Small intestine (tissue), 7 donors: ENCODE results near the gene OSBPL3. TPM values are rescaled to one million over a fixed set of nuclear protein-coding genes. Genes with fewer than 3 reads are reported as not detected.

Source experiments
- DNase-seq, 2 donors: peaks; one replicate each; pipeline versions ENCODE4 v3.0.0 to v3.0.0-alpha.2; 2013
- FAIRE-seq: peaks from 2 replicates; lab custom pipeline; 2012; peaks lifted over from hg19 to GRCh38; lab: Jason Lieb, UNC
- H3K27ac ChIP-seq, 3 donors: one replicate each; pipeline ENCODE4 v1.5.1; 2013; ENCODE audit warnings: low read length in 2 of 3, mild to moderate bottlenecking in 2 of 3, control low read depth in 1 of 3, inconsistent platforms in 1 of 3, low read depth in 1 of 3, moderate library complexity in 1 of 3
- H3K27me3 ChIP-seq, 3 donors: one replicate each; pipeline ENCODE4 v1.6.1; 2013; ENCODE audit warnings: low read length in 3 of 3, inconsistent platforms in 1 of 3; ENCODE audit not compliant: control insufficient read depth in 3 of 3, insufficient read depth in 3 of 3
- H3K36me3 ChIP-seq, 3 donors: one replicate each; pipeline ENCODE4 v1.6.1; 2013; ENCODE audit warnings: low read length in 3 of 3, inconsistent platforms in 1 of 3, low read depth in 1 of 3, mild to moderate bottlenecking in 1 of 3, moderate library complexity in 1 of 3; ENCODE audit not compliant: control insufficient read depth in 3 of 3, insufficient read depth in 2 of 3
- H3K4me1 ChIP-seq, 3 donors: one replicate each; pipeline ENCODE4 v1.6.1; 2013; ENCODE audit warnings: low read length in 2 of 3, inconsistent platforms in 1 of 3, low read depth in 1 of 3, mild to moderate bottlenecking in 1 of 3, moderate library complexity in 1 of 3; ENCODE audit not compliant: control insufficient read depth in 3 of 3, insufficient read depth in 2 of 3
- H3K4me3 ChIP-seq, 3 donors: one replicate each; pipeline ENCODE4 v1.5.1; 2013; ENCODE audit warnings: low read length in 3 of 3, control low read depth in 1 of 3, inconsistent platforms in 1 of 3, low read depth in 1 of 3, mild to moderate bottlenecking in 1 of 3, moderate library complexity in 1 of 3
- H3K9me3 ChIP-seq, 2 donors: one replicate each; pipeline ENCODE4 v1.6.1; 2013; ENCODE audit warnings: low read depth in 1 of 2, low read length in 1 of 2; ENCODE audit not compliant: control insufficient read depth in 2 of 2, insufficient read depth in 1 of 2
- WGBS, 3 donors: extraction: QIAGEN DNeasy Blood & Tissue Kit; methylation state at CpG; one replicate each; pipeline ENCODE4 v1.1.7; 2013; 5-methylcytosine and 5-hydroxymethylcytosine counted together
- polyA plus RNA-seq, 4 donors: library from polyadenylated mRNA; stranded (reverse) in 3 of 4; unstranded in 1 of 4; fragments of 200-250 nt in 3 of 4; fragments of 120-200 nt in 1 of 4; gene quantifications; one replicate each; pipeline versions ENCODE4 v1.2.1 to v1.2.3, GENCODE V29; 2013
- donor health status: healthy with polysubstance abuse.
- donor health status: control.
- donor health status: control.
- donor health status: Bipolar disorder and iron deficiency.
- donor health status: healthy.

The OSBPL3 gene
- polyA plus RNA-seq, 4 donors, result 5.0 to 25.3 (median 14.7) TPM

GRCh38 chr7:24764011-24764410 lies 216.0 kb downstream of the OSBPL3 start:
- FAIRE-seq, result no peak
- Histone ChIP-seq H3K27ac (no peak overlapping the region), H3K9me3 (peaks cover 0 to 7% of the 10 kb centered on the region in 2 donors), H3K4me3 (no peak overlapping the region), H3K36me3 (no peaks in the 10 kb centered on the region), H3K4me1 (peaks cover 0 to 2% (median 0%) of the 10 kb centered on the region in 3 donors), H3K27me3 (peaks cover 0 to 3% (median 0%) of the 10 kb centered on the region in 3 donors)
- 18 to 59% (median 33%) methylated on average over 1 of the region's 1 CpG for WGBS, 3 donors
- DNase-seq, result no peak

- no peak for FAIRE-seq
- peaks cover 0 to 2% (median 0%) of the 10 kb centered on the region in 3 donors for H3K4me1 ChIP-seq
- peaks cover 0 to 7% of the 10 kb centered on the region in 2 donors for H3K9me3 ChIP-seq
- 57 to 68% (median 64%) methylated on average over 5 of the region's 5 CpGs for WGBS, 3 donors
- H3K27me3 ChIP-seq, result peaks cover 0 to 3% (median 0%) of the 10 kb centered on the region in 3 donors
- H3K27ac ChIP-seq, result no peak overlapping the region
- DNase-seq, result no peak
- no peaks in the 10 kb centered on the region for H3K36me3 ChIP-seq
- H3K4me3 ChIP-seq, result no peak overlapping the region
Measured at GRCh38 chr7:24763303-24763901, 216.6 kb downstream of the OSBPL3 start.

- H3K36me3 ChIP-seq, result no peaks in the 10 kb centered on the region
- peaks cover 0 to 7% of the 10 kb centered on the region in 2 donors for H3K9me3 ChIP-seq
- FAIRE-seq (no peak), DNase-seq (no peak)
- H3K27ac ChIP-seq, result no peak overlapping the region
- no peak overlapping the region for H3K4me3 ChIP-seq
- peaks cover 0 to 3% (median 0%) of the 10 kb centered on the region in 3 donors for H3K27me3 ChIP-seq
- H3K4me1 ChIP-seq, result peaks cover 0 to 2% (median 0%) of the 10 kb centered on the region in 3 donors
- WGBS, 3 donors, result 52 to 83% (median 72%) methylated on average over 7 of the region's 7 CpGs
Measured at GRCh38 chr7:24762771-24763170, 217.2 kb downstream of the OSBPL3 start.

DNA sequence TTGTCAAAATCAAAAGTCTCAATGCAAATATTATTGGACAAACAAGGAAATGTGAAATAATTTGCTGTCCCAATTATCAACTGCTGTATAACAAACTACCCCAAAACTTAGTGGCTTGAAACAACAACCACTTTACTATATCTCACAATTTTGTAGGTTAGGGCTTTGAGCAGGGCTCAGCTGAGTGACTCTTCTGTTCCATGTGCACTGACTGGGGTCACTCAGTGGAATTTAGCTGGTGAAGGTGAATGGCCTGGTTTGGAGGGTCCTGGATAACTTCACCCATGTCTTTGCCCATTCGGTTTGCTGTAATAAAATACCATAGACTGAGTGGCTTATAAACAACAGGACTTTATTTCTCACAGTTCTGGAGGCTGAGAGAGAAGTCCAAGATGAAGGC lies 219.0 kb downstream of the OSBPL3 start:
- H3K36me3 ChIP-seq, result no peaks in the 10 kb centered on the region
- H3K27ac ChIP-seq, result no peak overlapping the region
- WGBS, 3 donors, result 60 to 83% (median 80%) methylated on average over 1 of the region's 1 CpG
- peaks cover 0 to 7% (median 0%) of the 10 kb centered on the region in 3 donors for H3K27me3 ChIP-seq
- H3K9me3 ChIP-seq, result peaks cover 0 to 7% of the 10 kb centered on the region in 2 donors
- DNase-seq, result no peak
- FAIRE-seq, result no peak
- H3K4me3 ChIP-seq, result no peak overlapping the region
- H3K4me1 ChIP-seq, result peaks cover 0 to 4% (median 2%) of the 10 kb centered on the region in 3 donors

GRCh38 chr7:24757353-24758275 lies 222.4 kb downstream of the OSBPL3 start, which contains the start of gene GSDME:
GSDME (minus strand) TSS chr7:24757464; CDS start chr7:24749774, 7,690 bp downstream.
- DNase-seq, result peak; percentile 75 to 88
- peaks cover 0 to 7% of the 10 kb centered on the region in 2 donors for H3K9me3 ChIP-seq
- WGBS, 3 donors, result 8 to 13% (median 12%) methylated on average over 51 to 81 of the region's 81 CpGs
- H3K36me3 ChIP-seq, result no peaks in the 10 kb centered on the region
- peak within 1 kb of the TSS; percentile 44 to 86 (median 83) for H3K4me3 ChIP-seq
- peak within 1 kb of the TSS; percentile 58 to 91 (median 88) for H3K27ac ChIP-seq
- FAIRE-seq, result no peak
- H3K4me1 ChIP-seq, result peaks cover 0 to 12% (median 0%) of the 10 kb centered on the region in 3 donors
- H3K27me3 ChIP-seq, result peaks cover 0 to 7% (median 0%) of the 10 kb centered on the region in 3 donors

- 6 to 11% (median 9%) methylated on average over 35 to 54 of the region's 54 CpGs for WGBS, 3 donors
- peaks cover 0 to 12% (median 0%) of the 10 kb centered on the region in 3 donors for H3K4me1 ChIP-seq
- peaks cover 0 to 7% of the 10 kb centered on the region in 2 donors for H3K9me3 ChIP-seq
- no peak for FAIRE-seq
- peak in 1 of 2 donors; percentile 71 for DNase-seq
- H3K36me3 ChIP-seq, result no peaks in the 10 kb centered on the region
- peaks cover 0 to 7% (median 0%) of the 10 kb centered on the region in 3 donors for H3K27me3 ChIP-seq
- H3K27ac ChIP-seq, result peak overlapping the region in 2 of 3 donors; percentile 88 to 91
- peak overlapping the region; percentile 44 to 86 (median 83) for H3K4me3 ChIP-seq
Measured at GRCh38 chr7:24756545-24757352, 223.2 kb downstream of the OSBPL3 start.

GRCh38 chr7:24755541-24756407 lies 224.2 kb downstream of the OSBPL3 start:
- Histone ChIP-seq H3K27me3 (peaks cover 0 to 4% (median 0%) of the 10 kb centered on the region in 3 donors), H3K9me3 (no peaks in the 10 kb centered on the region), H3K36me3 (no peaks in the 10 kb centered on the region), H3K27ac (peak overlapping the region in 1 of 3 donors; percentile 91), H3K4me3 (peak overlapping the region in 2 of 3 donors; percentile 83 to 86), H3K4me1 (peaks cover 0 to 15% (median 0%) of the 10 kb centered on the region in 3 donors)
- FAIRE-seq, result no peak
- peak in 1 of 2 donors; percentile 60 for DNase-seq
- 79 to 86% (median 83%) methylated on average over 12 of the region's 12 CpGs for WGBS, 3 donors
